ENCODE measurements around the gene SUPT6H. TPM values are rescaled to one million over a fixed set of nuclear protein-coding genes. Genes with fewer than 3 reads are reported as not detected.

Gene SUPT6H
- total RNA-seq, 1 donor from 2014 or later: 17.2 TPM

DNA sequence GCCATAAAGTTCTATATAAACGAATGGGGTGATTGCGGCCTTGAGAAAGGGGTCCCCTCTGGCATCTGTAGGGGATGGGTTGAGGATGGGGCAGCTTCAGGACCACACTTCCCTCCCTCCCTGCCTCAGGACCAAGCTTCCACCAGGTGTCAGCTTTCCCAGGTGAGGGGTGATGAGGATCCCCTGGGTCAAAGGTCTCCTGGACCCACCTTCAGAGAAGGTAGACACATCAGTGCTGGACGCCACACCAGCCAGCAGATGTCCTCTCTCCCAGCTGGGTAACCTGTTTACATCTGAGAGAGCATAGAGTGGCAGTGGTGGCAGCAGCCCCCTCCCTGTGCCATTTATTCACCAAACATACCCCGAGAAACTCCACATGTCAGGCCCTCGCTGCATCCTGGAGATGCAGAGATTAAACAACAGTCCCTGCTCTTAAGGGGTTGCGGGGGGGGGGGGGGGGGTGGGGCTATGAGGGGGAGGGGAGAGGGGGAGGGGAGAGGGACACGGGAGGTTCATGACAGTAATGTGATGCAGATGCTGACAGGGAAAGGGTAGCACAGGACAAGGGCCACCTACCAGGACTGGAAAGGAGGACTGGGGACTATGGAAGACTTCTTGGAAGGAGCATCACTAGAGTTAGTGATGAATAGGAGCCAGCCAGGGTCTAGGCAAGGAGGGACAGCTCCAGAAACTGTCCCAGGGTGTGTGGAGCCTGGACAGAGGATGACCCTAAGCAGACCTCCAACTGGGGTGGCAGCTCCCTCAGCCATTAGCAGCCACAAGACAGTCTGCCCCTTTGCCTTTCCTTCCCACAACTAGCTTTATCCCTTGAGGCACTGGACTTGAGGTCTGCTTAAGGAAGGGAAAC lies 44.7 kb downstream of the SUPT6H start:
- no peak for DNase-seq (ENCODE audit: low read depth)
- TF ChIP-seq, protein P1, sequence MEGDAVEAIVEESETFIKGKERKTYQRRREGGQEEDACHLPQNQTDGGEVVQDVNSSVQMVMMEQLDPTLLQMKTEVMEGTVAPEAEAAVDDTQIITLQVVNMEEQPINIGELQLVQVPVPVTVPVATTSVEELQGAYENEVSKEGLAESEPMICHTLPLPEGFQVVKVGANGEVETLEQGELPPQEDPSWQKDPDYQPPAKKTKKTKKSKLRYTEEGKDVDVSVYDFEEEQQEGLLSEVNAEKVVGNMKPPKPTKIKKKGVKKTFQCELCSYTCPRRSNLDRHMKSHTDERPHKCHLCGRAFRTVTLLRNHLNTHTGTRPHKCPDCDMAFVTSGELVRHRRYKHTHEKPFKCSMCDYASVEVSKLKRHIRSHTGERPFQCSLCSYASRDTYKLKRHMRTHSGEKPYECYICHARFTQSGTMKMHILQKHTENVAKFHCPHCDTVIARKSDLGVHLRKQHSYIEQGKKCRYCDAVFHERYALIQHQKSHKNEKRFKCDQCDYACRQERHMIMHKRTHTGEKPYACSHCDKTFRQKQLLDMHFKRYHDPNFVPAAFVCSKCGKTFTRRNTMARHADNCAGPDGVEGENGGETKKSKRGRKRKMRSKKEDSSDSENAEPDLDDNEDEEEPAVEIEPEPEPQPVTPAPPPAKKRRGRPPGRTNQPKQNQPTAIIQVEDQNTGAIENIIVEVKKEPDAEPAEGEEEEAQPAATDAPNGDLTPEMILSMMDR (conservative IDR thresholded peaks at IDR 0.05; ENCODE audit: low read depth, low read length): no peak
- H3K4me3 ChIP-seq (ENCODE audit: low read depth, low read length): no peak overlapping the region

- TF ChIP-seq, protein P1 (conservative IDR thresholded peaks at IDR 0.05; ENCODE audit: low read depth, low read length): no peak
- DNase-seq (ENCODE audit: low read depth): no peak
- no peak overlapping the region for H3K4me3 ChIP-seq (ENCODE audit: low read depth, low read length)
Measured at GRCh38 chr17:28707339-28707720, 45.3 kb downstream of the SUPT6H start.

- peak overlapping the region; percentile 56 for H3K4me3 ChIP-seq (ENCODE audit: low read depth, low read length)
- TF ChIP-seq, protein P1 (conservative IDR thresholded peaks at IDR 0.05; ENCODE audit: low read depth, low read length): no peak
- DNase-seq (ENCODE audit: low read depth): no peak
Measured at GRCh38 chr17:28710861-28711722, 49.1 kb downstream of the SUPT6H start.

GRCh38 chr17:28711723-28712031 lies 49.7 kb downstream of the SUPT6H start, which contains the start of gene PROCA1:
TSS of gene PROCA1 (minus strand) at chr17:28711888. CDS start at chr17:28711660, 228 bp downstream.
- H3K4me3 ChIP-seq (ENCODE audit: low read depth, low read length): peak within 1 kb of the TSS; percentile 56
- TF ChIP-seq, protein P1 (conservative IDR thresholded peaks at IDR 0.05; ENCODE audit: low read depth, low read length): no peak
- no peak for DNase-seq (ENCODE audit: low read depth)

GRCh38 chr17:28712032-28712704 lies 50.2 kb downstream of the SUPT6H start:
- no peak for DNase-seq (ENCODE audit: low read depth)
- H3K4me3 ChIP-seq (ENCODE audit: low read depth, low read length): no peak overlapping the region
- TF ChIP-seq, protein P1 (conservative IDR thresholded peaks at IDR 0.05; ENCODE audit: low read depth, low read length): no peak

- TF ChIP-seq, protein P1 (conservative IDR thresholded peaks at IDR 0.05; ENCODE audit: low read depth, low read length): no peak
- H3K4me3 ChIP-seq (ENCODE audit: low read depth, low read length): no peak overlapping the region
- no peak for DNase-seq (ENCODE audit: low read depth)
Measured at GRCh38 chr17:28712705-28713415, 50.9 kb downstream of the SUPT6H start.
